ENCODE data around the gene SPOPL.
"Not testable (repeated sequence)": the region's sequence is repeated elsewhere in the genome, so short reads cannot be mapped to it uniquely, and the experiment has no call there.

SPOPL gene

GRCh38 chr2:138531913-138532312 lies 30.3 kb downstream of the SPOPL start:
- no peak overlapping the region; a peak in 1 of 22 replicates for H3K9ac ChIP-seq
- no peak overlapping the region for H3K4me2 ChIP-seq
- H3K4me3 ChIP-seq: no peak overlapping the region
- H3K27me3 ChIP-seq: no peaks in the 10 kb centered on the region
- H3K4me1 ChIP-seq: peaks cover 6 to 31% (median 21%) of the 10 kb centered on the region in 10 experiments; a peak in 19 of 20 replicates
- TF ChIP-seq Cebpa-rat (IDR thresholded peaks at IDR 0.05): no peak
- peaks cover 1 to 8% (median 4%) of the 10 kb centered on the region in 11 experiments; a peak in 18 of 22 replicates for H3K9me3 ChIP-seq (replicated peaks in 1 of 11)
- no peak overlapping the region for H3K27ac ChIP-seq
- peaks cover 48 to 100% (median 81%) of the 10 kb centered on the region in 11 experiments; a peak in 20 of 22 replicates for H4K20me1 ChIP-seq
- H3K36me3 ChIP-seq: peaks cover 1 to 41% (median 7%) of the 10 kb centered on the region in 11 experiments; a peak in 19 of 22 replicates

- Histone ChIP-seq H3K36me3 (peaks cover 10 to 45% (median 21%) of the 10 kb centered on the region in 11 experiments; a peak in 21 of 22 replicates), H3K9me3 (replicated peaks in 1 of 11) (peaks cover 24 to 32% (median 27%) of the 10 kb centered on the region in 11 experiments), H3K4me3 (no peak overlapping the region), H3K27ac (no peak overlapping the region), H4K20me1 (peaks cover 32 to 79% (median 60%) of the 10 kb centered on the region in 11 experiments; a peak in 20 of 22 replicates), H3K4me1 (peaks cover 6 to 33% (median 21%) of the 10 kb centered on the region in 10 experiments; a peak in 19 of 20 replicates), H3K9ac (no peak overlapping the region), H3K27me3 (no peaks in the 10 kb centered on the region), H3K4me2 (peak overlapping the region in 2 of 11 experiments; percentile 50 to 68; a peak in 3 of 22 replicates)
- 0 out of 22 replicates have a peak, but pooled peaks of 1 of the 11 experiments have one; percentile 20 for TF ChIP-seq Cebpa-rat (IDR thresholded peaks at IDR 0.05)
Observed at GRCh38 chr2:138534791-138535190, 33.2 kb downstream of the SPOPL start.

- Histone ChIP-seq H3K9ac (no peak overlapping the region), H3K36me3 (peaks cover 10 to 45% (median 21%) of the 10 kb centered on the region in 11 experiments; a peak in 21 of 22 replicates), H3K4me3 (no peak overlapping the region), H3K27me3 (no peaks in the 10 kb centered on the region), H4K20me1 (peaks cover 26 to 64% (median 48%) of the 10 kb centered on the region in 11 experiments; a peak in 19 of 22 replicates), H3K4me1 (peaks cover 6 to 31% (median 21%) of the 10 kb centered on the region in 10 experiments; a peak in 19 of 20 replicates), H3K9me3 (replicated peaks in 1 of 11) (peaks cover 27 to 35% (median 30%) of the 10 kb centered on the region in 11 experiments), H3K27ac (no peak overlapping the region), H3K4me2 (peak overlapping the region; percentile 29 to 68 (median 50); a peak in 20 of 22 replicates)
- TF ChIP-seq Cebpa-rat (IDR thresholded peaks at IDR 0.05): no peak
Observed at GRCh38 chr2:138536302-138536701, 34.7 kb downstream of the SPOPL start.

- H3K27ac ChIP-seq: no peak overlapping the region
- TF ChIP-seq Cebpa-rat (IDR thresholded peaks at IDR 0.05): no peak
- H3K36me3 ChIP-seq: peaks cover 10 to 45% (median 21%) of the 10 kb centered on the region in 11 experiments; a peak in 21 of 22 replicates
- no peak overlapping the region for H3K4me3 ChIP-seq
- no peaks in the 10 kb centered on the region for H3K27me3 ChIP-seq
- H3K4me2 ChIP-seq: peak overlapping the region in 10 of 11 experiments; percentile 29 to 68 (median 50); a peak in 16 of 22 replicates
- H4K20me1 ChIP-seq: peaks cover 26 to 59% (median 45%) of the 10 kb centered on the region in 11 experiments; a peak in 19 of 22 replicates
- peaks cover 6 to 26% (median 20%) of the 10 kb centered on the region in 10 experiments; a peak in 19 of 20 replicates for H3K4me1 ChIP-seq
- no peak overlapping the region for H3K9ac ChIP-seq
- peaks cover 27 to 35% (median 30%) of the 10 kb centered on the region in 11 experiments for H3K9me3 ChIP-seq (replicated peaks in 1 of 11)
Observed at GRCh38 chr2:138536740-138537139, 35.2 kb downstream of the SPOPL start.

- peak overlapping the region in 3 of 11 experiments; percentile 49 to 51 (median 50); a peak in 4 of 22 replicates for H3K4me2 ChIP-seq
- H4K20me1 ChIP-seq: peaks cover 23 to 53% (median 40%) of the 10 kb centered on the region in 11 experiments; a peak in 18 of 22 replicates
- H3K9ac ChIP-seq: no peak overlapping the region
- H3K36me3 ChIP-seq: peaks cover 10 to 45% (median 21%) of the 10 kb centered on the region in 11 experiments; a peak in 21 of 22 replicates
- H3K4me1 ChIP-seq: peaks cover 6 to 26% (median 19%) of the 10 kb centered on the region in 10 experiments; a peak in 19 of 20 replicates
- H3K4me3 ChIP-seq: no peak overlapping the region
- H3K27me3 ChIP-seq: no peaks in the 10 kb centered on the region
- peaks cover 27 to 35% (median 32%) of the 10 kb centered on the region in 11 experiments for H3K9me3 ChIP-seq (replicated peaks in 1 of 11)
- H3K27ac ChIP-seq: no peak overlapping the region
- TF ChIP-seq Cebpa-rat (IDR thresholded peaks at IDR 0.05): no peak
Observed at GRCh38 chr2:138537170-138537915, 35.8 kb downstream of the SPOPL start.

GRCh38 chr2:138544206-138544605 lies 42.6 kb downstream of the SPOPL start:
- peaks cover 0 to 59% (median 23%) of the 10 kb centered on the region in 11 experiments; a peak in 15 of 22 replicates for H4K20me1 ChIP-seq
- H3K27ac ChIP-seq, H3K4me1 ChIP-seq, H3K9ac ChIP-seq, H3K4me3 ChIP-seq, H3K27me3 ChIP-seq, H3K4me2 ChIP-seq: not testable (repeated sequence)
- peaks cover 6 to 30% (median 24%) of the 10 kb centered on the region in 11 experiments; a peak in 21 of 22 replicates for H3K9me3 ChIP-seq (replicated peaks in 1 of 11)
- peaks cover 0 to 17% (median 13%) of the 10 kb centered on the region in 11 experiments; a peak in 11 of 22 replicates for H3K36me3 ChIP-seq

GRCh38 chr2:138548796-138549195 lies 47.2 kb downstream of the SPOPL start:
- no peak overlapping the region for H3K27ac ChIP-seq
- H3K9ac ChIP-seq: no peak overlapping the region
- H3K4me2 ChIP-seq: no peak overlapping the region
- peaks cover 0 to 16% (median 14%) of the 10 kb centered on the region in 11 experiments; a peak in 17 of 22 replicates for H3K9me3 ChIP-seq (replicated peaks in 1 of 11)
- H3K27me3 ChIP-seq: no peaks in the 10 kb centered on the region
- peaks cover 14 to 54% (median 30%) of the 10 kb centered on the region in 11 experiments; a peak in 21 of 22 replicates for H3K36me3 ChIP-seq
- H3K4me3 ChIP-seq: no peak overlapping the region
- H4K20me1 ChIP-seq: peaks cover 0 to 85% (median 28%) of the 10 kb centered on the region in 11 experiments; a peak in 15 of 22 replicates
- H3K4me1 ChIP-seq: no peaks in the 10 kb centered on the region
- no peak for TF ChIP-seq Cebpa-rat (IDR thresholded peaks at IDR 0.05)

GRCh38 chr2:138550172-138550571 lies 48.6 kb downstream of the SPOPL start:
- Histone ChIP-seq H3K9ac (no peak overlapping the region), H3K4me1 (no peaks in the 10 kb centered on the region), H3K4me3 (no peak overlapping the region), H3K36me3 (peaks cover 27 to 54% (median 32%) of the 10 kb centered on the region in 11 experiments; a peak in 21 of 22 replicates), H3K27me3 (no peaks in the 10 kb centered on the region), H3K4me2 (no peak overlapping the region), H3K27ac (no peak overlapping the region), H4K20me1 (peaks cover 0 to 71% (median 22%) of the 10 kb centered on the region in 11 experiments; a peak in 15 of 22 replicates), H3K9me3 (replicated peaks in 1 of 11) (peaks cover 0 to 7% (median under 1%) of the 10 kb centered on the region in 11 experiments; a peak in 3 of 22 replicates)
- no peak for TF ChIP-seq Cebpa-rat (IDR thresholded peaks at IDR 0.05)

Measured in BLaER1 treated with 17β-estradiol and CSF1 and Interleukin-3, amounts not matched to agents 10 nM and 100 nM (cell line).